Activated T-helper 2 cell treated with anti-CD3 and anti-CD28 coated beads, Interferon-gamma antibody, Interleukin-2, Interleukin-4, amounts not matched to agents 10 μg/mL and 5 μg/mL and 100 μg/mL, durations not matched to agents 14 hours and 24 hours and 36 hours (primary cell): ENCODE data around the gene PDZD7. TPM values are rescaled to one million over a fixed set of nuclear protein-coding genes. Genes with fewer than 3 reads are reported as not detected.
"Not testable (repeated sequence)": the region's sequence is repeated elsewhere in the genome, so short reads cannot be mapped to it uniquely, and the experiment has no call there.

Source experiments
- DNase-seq: peaks from one replicate; pipeline ENCODE4 v3.0.0; 2021; ENCODE audit warnings: low spot score
- H3K27ac Mint-ChIP-seq: one replicate; pipeline ENCODE4 v1.8.0; 2021; ENCODE audit warnings: mixed read lengths
- H3K27me3 Mint-ChIP-seq: one replicate; pipeline ENCODE4 v1.8.0; 2021; ENCODE audit warnings: low read depth, mixed read lengths
- H3K36me3 Mint-ChIP-seq: one replicate; pipeline ENCODE4 v1.8.0; 2021; ENCODE audit warnings: low read depth, mixed read lengths
- H3K4me1 Mint-ChIP-seq: one replicate; pipeline ENCODE4 v1.8.0; 2021; ENCODE audit warnings: low read depth, mixed read lengths
- H3K4me3 Mint-ChIP-seq: one replicate; pipeline ENCODE4 v1.8.0; 2021; ENCODE audit warnings: low read depth, mild to moderate bottlenecking, moderate library complexity, mixed read lengths
- H3K9me3 Mint-ChIP-seq: one replicate; pipeline ENCODE4 v1.8.0; 2021; ENCODE audit warnings: mixed read lengths
- intact Hi-C: fragments of 100-400 bp; cut with micrococcal nuclease; formaldehyde crosslinking; loops from one replicate; pipeline ENCODE4 v1.15.1; 2023
- total RNA-seq: library from RNA; stranded (reverse); gene quantifications from 2 replicates; pipeline ENCODE4 v1.2.3, GENCODE V29; 2022

The PDZD7 gene
- total RNA-seq, 1 donor from 2014 or later, result 0.64 TPM

- Mint-ChIP-seq H3K9me3 (no peaks in the 10 kb centered on the region), H3K27ac (peak overlapping the region; percentile 50), H3K27me3 (peaks cover 40% of the 10 kb centered on the region), H3K36me3 (peaks cover 7% of the 10 kb centered on the region), H3K4me3 (peak overlapping the region; percentile 81), H3K4me1 (peaks cover 22% of the 10 kb centered on the region)
- intact Hi-C loops, result loop anchor here (10.0 kb wide), 1 partner anchor 191 kb away; no protein-coding TSS in a partner anchor
- DNase-seq, result no peak
Observed at GRCh38 chr10:101043363-101043707, 12.4 kb upstream of the PDZD7 start.

- intact Hi-C loops, result loop anchor here (1.0 to 10.0 kb wide), 3 partner anchors 11 to 192 kb away; no protein-coding TSS in a partner anchor
- Mint-ChIP-seq H3K27ac (peak overlapping the region; percentile 54), H3K4me1 (peaks cover 21% of the 10 kb centered on the region), H3K36me3 (peaks cover 12% of the 10 kb centered on the region), H3K27me3 (peaks cover 36% of the 10 kb centered on the region), H3K4me3 (peak overlapping the region; percentile 81), H3K9me3 (no peaks in the 10 kb centered on the region)
- peak; percentile 84 for DNase-seq
Observed at GRCh38 chr10:101042667-101043362, 11.9 kb upstream of the PDZD7 start.

- Mint-ChIP-seq H3K4me3 (peak overlapping the region; percentile 81), H3K36me3 (peaks cover 19% of the 10 kb centered on the region), H3K9me3 (no peaks in the 10 kb centered on the region), H3K27me3 (peaks cover 29% of the 10 kb centered on the region), H3K27ac (peak overlapping the region; percentile 54), H3K4me1 (peaks cover 21% of the 10 kb centered on the region)
- DNase-seq, result no peak
- intact Hi-C loops, result loop anchor here (1.0 to 10.0 kb wide), 3 partner anchors 10 to 193 kb away; no protein-coding TSS in a partner anchor
Observed at GRCh38 chr10:101042118-101042517, 11.2 kb upstream of the PDZD7 start.

DNA sequence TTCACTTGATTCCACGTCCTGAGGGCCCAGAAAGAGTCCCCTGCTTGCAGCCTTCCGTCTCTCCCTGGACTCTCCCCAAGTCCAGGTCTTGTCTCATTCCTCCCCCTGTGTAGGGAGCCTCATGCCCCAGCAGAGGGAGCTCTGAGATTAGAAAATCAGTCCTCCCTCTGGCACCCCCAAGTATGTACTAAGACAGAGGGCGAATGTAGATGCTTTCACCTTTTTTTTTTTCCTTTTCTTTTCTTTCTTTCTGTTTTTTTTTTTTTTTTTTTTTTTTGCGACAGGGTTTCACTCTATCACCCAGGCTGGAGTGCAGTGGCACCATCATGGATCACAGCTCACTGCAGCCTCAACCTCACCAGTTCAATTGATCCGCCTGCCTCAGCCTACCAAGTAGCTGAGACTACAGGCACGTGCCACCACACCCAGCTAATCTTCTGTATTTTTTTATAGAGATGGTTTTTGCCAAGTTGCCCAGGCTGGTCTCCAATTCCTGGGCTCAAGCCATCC, 10.4 kb upstream of the PDZD7 start:
- peaks cover 21% of the 10 kb centered on the region for H3K4me1 Mint-ChIP-seq
- H3K27me3 Mint-ChIP-seq, result peaks cover 21% of the 10 kb centered on the region
- H3K27ac Mint-ChIP-seq, result no peak overlapping the region
- peaks cover 26% of the 10 kb centered on the region for H3K36me3 Mint-ChIP-seq
- DNase-seq, result peak; percentile 68
- H3K9me3 Mint-ChIP-seq, result no peaks in the 10 kb centered on the region
- intact Hi-C loops, result loop anchor here (1.0 to 10.0 kb wide), 2 partner anchors 27 to 193 kb away; no protein-coding TSS in a partner anchor
- no peak overlapping the region for H3K4me3 Mint-ChIP-seq

GRCh38 chr10:101040851-101041250, 9.9 kb upstream of the PDZD7 start:
- peaks cover 31% of the 10 kb centered on the region for H3K36me3 Mint-ChIP-seq
- H3K27me3 Mint-ChIP-seq, result peaks cover 19% of the 10 kb centered on the region
- no peak overlapping the region for H3K4me3 Mint-ChIP-seq
- H3K27ac Mint-ChIP-seq, result no peak overlapping the region
- intact Hi-C loops, result loop anchor here (1.0 to 10.0 kb wide), 2 partner anchors 27 to 194 kb away; no protein-coding TSS in a partner anchor
- no peak for DNase-seq
- H3K9me3 Mint-ChIP-seq, result no peaks in the 10 kb centered on the region
- H3K4me1 Mint-ChIP-seq, result peaks cover 21% of the 10 kb centered on the region

DNA sequence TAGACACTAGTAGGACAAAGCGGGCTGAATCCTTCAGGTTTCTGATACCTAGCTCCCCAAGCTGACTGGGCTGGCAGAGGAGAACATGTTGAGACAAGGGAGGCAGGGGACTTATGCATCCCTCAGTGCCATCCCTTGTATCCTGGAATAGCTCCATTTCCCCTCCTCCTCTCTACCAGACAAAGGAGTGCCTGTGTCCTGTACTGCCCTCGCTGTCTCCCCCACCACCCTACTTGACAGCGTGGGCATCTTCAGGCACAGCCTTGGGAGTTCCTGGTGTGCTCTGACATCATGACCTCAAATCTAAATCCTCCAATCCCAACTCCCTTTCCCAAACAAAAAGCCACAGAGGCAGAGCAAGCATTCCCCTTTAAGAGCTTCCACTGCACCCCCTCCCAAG, 9.1 kb upstream of the PDZD7 start:
- no peak overlapping the region for H3K27ac Mint-ChIP-seq
- peaks cover 36% of the 10 kb centered on the region for H3K36me3 Mint-ChIP-seq
- DNase-seq, result no peak
- peaks cover 21% of the 10 kb centered on the region for H3K4me1 Mint-ChIP-seq
- peaks cover 11% of the 10 kb centered on the region for H3K27me3 Mint-ChIP-seq
- intact Hi-C loops, result loop anchor here (10.0 kb wide), 1 partner anchor 195 kb away; no protein-coding TSS in a partner anchor
- H3K4me3 Mint-ChIP-seq, result no peak overlapping the region
- H3K9me3 Mint-ChIP-seq, result no peaks in the 10 kb centered on the region

- no peak for DNase-seq
- Mint-ChIP-seq H3K4me3 (no peak overlapping the region), H3K27ac (no peak overlapping the region), H3K9me3 (no peaks in the 10 kb centered on the region), H3K4me1 (peaks cover 25% of the 10 kb centered on the region), H3K27me3 (peaks cover 2% of the 10 kb centered on the region), H3K36me3 (peaks cover 39% of the 10 kb centered on the region)
- intact Hi-C loops, result no loop called here
Observed at GRCh38 chr10:101038484-101038883, 7.6 kb upstream of the PDZD7 start.

- Mint-ChIP-seq H3K9me3 (no peaks in the 10 kb centered on the region), H3K27ac (no peak overlapping the region), H3K4me3 (no peak overlapping the region), H3K36me3 (peaks cover 41% of the 10 kb centered on the region), H3K4me1 (peaks cover 21% of the 10 kb centered on the region), H3K27me3 (no peaks in the 10 kb centered on the region)
- intact Hi-C loops, result no loop called here
- DNase-seq, result no peak
Observed at GRCh38 chr10:101036726-101037125, 5.8 kb upstream of the PDZD7 start.

DNA sequence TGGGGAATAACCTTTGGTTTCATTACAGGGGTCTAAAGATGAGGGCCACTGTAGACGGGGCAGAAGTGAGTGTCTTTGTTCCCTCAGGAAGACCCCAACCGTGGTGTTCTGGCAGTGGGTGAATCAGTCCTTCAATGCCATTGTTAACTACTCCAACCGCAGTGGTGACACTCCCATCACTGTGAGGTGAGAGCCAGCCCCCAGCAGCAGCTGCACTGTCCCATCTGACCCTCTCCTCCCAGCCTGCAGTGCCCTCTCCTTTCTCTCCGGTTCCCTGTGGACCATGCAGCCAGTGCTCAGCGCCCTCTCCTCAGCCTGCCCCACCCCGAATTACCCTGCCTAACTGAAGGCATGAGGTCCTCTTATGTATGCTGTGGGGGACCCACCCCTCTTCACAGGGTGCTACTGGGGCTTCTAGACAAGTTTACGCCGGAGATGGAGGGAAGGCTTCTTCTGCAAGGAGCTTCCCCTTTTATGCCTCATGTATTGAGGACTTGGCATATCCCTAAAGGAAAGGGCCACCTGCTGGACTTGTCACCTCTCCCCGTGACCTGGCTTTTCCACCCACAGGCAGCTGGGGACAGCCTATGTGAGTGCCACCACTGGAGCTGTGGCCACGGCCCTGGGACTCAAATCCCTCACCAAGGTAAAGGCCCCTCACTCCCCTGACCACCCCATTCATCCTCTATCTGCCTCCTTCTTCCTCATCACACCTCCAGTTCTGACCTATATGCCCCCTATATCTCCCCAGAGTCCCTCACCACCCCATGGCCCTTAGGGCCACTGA, 5.2 kb upstream of the PDZD7 start:
- no peak for DNase-seq
- Mint-ChIP-seq H3K27me3 (no peaks in the 10 kb centered on the region), H3K4me1 (peaks cover 17% of the 10 kb centered on the region), H3K36me3 (peaks cover 40% of the 10 kb centered on the region), H3K4me3 (no peak overlapping the region), H3K27ac (no peak overlapping the region), H3K9me3 (no peaks in the 10 kb centered on the region)
- intact Hi-C loops, result no loop called here

- peaks cover 38% of the 10 kb centered on the region for H3K36me3 Mint-ChIP-seq
- H3K27me3 Mint-ChIP-seq, result peaks cover 2% of the 10 kb centered on the region
- intact Hi-C loops, result no loop called here
- H3K4me3 Mint-ChIP-seq, result no peak overlapping the region
- H3K27ac Mint-ChIP-seq, result no peak overlapping the region
- H3K4me1 Mint-ChIP-seq, result peaks cover 15% of the 10 kb centered on the region
- no peaks in the 10 kb centered on the region for H3K9me3 Mint-ChIP-seq
- DNase-seq, result no peak
Observed at GRCh38 chr10:101035314-101035713, 4.4 kb upstream of the PDZD7 start.

DNA sequence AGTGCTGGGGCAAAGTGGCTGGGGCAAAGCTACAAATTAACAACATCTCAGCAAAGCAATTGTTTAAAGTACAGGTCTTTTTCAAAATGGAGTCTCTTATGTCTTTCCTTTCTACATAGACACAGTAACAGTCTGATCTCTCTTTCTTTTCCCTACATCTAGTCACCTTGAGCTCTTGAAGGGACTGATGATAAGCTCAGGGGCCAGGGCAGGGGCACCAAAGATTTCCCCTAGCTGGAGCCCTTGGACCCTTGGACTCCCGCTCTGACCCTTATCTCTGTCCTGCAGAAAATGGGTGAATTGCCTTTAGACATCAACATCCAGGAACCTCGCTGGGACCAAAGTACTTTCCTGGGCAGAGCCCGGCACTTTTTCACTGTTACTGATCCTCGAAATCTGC, 3.5 kb upstream of the PDZD7 start:
- intact Hi-C loops, result loop anchor here (5.0 kb wide), 1 partner anchor 318 kb away; the partner anchor contains the start of gene BTRC
- H3K4me3 Mint-ChIP-seq, H3K9me3 Mint-ChIP-seq, H3K27me3 Mint-ChIP-seq, H3K27ac Mint-ChIP-seq, DNase-seq: not testable (repeated sequence)
- Mint-ChIP-seq H3K4me1 (peaks cover 15% of the 10 kb centered on the region), H3K36me3 (peaks cover 38% of the 10 kb centered on the region)

GRCh38 chr10:101033276-101033675, 2.3 kb upstream of the PDZD7 start:
- Mint-ChIP-seq H3K27ac (peak overlapping the region; percentile 72), H3K27me3 (peaks cover 13% of the 10 kb centered on the region), H3K4me1 (peaks cover 15% of the 10 kb centered on the region), H3K9me3 (no peaks in the 10 kb centered on the region), H3K4me3 (peak overlapping the region; percentile 62), H3K36me3 (peaks cover 34% of the 10 kb centered on the region)
- no peak for DNase-seq
- intact Hi-C loops, result loop anchor here (2.0 to 5.0 kb wide), 3 partner anchors 20 to 319 kb away; partner anchors contain the start of genes BTRC and LZTS2
